Limb (tissue), 2 donors: ENCODE results near the gene ADK.

Source experiments
- DNase-seq, 2 donors: peaks; one replicate each; pipeline ENCODE4 v3.0.0-alpha.2; 2016; ENCODE audit errors: extremely low spot score in 2 of 2

The ADK gene

GRCh38 chr10:74728225-74728624 is 577.2 kb downstream of the ADK start:
- DNase-seq = no peak

DNA sequence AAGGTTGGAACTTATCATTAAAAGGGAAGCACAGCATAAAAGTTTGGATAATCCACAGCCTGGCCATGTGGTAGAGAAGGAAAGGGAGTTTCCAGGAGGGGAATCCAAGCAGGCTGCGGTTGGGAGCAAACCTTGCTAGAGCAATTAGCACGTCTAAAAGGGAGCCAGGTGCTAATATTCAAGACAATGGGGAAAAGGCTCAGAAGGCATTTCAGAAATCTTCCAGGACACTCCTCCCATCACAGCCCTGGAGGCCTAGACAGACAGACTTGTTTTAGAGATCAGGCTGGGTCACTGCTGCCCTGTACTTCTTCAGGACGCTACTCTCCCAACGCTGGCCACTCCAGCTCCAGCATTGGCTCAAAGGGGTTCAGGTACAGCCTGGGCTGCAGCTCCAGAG is 579.2 kb downstream of the ADK start:
- no peak for DNase-seq

DNA sequence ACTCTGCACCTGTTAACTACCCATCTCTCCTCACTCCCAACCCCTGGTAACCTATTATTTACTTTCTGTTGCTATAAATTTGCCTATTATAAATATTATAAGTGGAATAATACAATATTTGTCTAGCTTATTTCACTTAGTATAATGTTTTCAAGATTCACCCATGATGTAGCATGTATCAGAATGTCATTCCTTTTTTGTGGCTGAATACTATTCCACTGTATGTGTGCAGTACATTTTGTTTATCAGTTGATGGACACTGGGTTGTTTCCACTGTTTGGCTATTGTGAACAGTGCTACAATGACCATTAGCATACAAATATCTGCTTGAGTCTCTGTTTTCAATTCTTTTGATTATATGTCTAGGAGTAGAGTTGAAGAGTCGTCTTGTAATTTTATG is 582.6 kb downstream of the ADK start:
- DNase-seq = no peak

DNA sequence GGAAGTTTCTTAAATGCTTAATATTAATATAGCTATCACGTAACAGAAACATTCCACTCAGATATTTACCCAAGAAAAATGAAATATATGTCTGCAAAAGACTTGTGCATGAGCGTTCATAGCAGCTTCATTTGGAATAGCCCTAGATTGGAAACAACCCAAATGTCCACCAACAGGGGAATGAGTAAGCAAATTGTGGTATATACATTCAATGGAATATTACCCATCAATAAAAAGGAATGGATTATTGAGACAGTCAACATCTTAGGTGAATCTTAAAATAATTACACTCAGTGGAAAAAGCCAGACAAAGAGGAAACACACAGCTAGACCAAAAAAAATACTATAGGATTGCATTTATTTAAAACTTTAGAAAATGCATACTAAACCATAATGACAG is 585.0 kb downstream of the ADK start:
- no peak for DNase-seq

- no peak for DNase-seq
These were observed 587.0 kb downstream of the ADK start for GRCh38 chr10:74738052-74738451.

DNA sequence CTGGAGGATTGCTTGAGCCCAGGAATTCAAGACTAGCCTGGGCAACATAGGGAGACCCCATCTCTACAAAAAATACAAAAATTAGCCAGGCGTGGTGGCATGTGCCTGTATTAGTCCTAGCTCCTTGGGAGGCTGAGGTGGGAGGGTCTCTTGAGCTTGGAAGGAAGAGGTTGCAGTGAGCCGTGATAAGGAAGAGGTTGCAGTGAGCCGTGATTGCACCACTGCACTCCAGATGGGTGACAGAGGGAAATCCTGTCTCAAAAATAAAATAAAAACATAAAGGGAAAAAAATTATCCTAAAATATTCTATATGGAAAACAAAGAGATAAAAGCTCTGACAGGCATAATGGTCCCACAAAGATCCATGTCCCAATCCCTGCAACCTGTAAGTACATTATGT is 587.5 kb downstream of the ADK start:
- no peak for DNase-seq

DNA sequence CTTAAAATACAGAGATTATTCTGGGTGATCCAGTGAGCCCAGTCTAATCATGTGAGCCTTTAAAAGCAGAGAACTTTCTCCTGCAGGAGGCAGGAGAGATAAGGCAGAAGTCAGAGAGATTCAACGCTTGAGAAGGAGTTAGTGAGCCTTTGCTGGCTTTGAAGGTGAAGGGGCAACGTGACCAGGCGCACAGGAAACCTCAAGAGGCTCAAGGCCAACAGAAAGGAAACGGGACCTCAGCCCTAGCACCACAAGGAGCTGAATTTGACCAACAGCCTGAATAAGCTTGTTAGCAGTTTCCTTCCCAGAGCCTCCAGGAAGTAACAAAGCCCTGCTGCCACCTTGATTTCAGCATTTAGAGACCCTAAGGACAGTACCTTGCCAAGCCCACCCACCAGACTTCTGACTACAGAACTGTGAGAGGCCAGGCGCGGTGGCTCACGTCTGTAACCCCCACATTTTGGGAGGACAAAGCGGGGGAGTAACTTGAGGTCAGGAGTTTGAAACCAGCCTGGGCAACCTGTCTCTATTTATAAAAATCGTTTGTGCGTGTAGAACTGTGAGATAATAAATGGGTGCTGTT is 588.1 kb downstream of the ADK start:
- no peak for DNase-seq

DNA sequence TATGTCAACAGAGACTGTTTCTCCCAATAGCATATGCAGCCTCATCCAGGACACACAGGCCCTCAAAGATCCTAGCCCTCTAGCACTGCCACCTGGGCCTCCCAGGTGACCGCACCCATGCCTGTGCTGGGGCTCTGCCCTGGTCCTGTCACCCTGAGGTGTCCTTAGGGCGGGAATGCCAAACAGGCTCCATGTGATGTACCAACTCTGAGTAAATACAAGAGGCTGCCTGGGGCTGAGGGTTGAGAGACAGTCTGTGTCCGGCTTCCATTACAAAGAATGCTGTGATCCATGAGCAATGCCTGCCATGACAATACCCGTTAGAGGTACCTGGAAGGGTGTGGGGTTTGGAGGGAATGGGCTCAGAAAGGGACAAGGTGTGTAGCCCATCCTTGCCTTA is 592.4 kb downstream of the ADK start:
- no peak for DNase-seq

DNA sequence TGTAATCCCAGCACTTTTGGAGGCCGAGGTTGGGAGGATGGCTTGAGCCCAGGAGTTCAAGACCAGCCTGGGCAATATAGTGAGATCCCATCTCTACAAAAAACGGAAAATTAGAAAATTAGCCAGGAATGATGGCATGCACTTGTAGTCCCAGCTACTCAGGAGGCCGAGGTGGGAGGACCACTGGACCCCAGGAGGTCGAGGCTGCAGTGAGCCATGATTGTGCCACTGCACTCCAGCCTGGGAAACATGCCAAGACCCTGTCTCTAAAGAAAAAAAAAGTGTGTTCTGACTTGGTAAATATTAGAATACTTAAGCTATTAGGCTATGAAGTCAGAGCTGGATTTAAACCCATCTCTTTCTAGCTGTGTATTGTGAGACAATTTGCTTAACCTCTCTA is 594.4 kb downstream of the ADK start:
- no peak for DNase-seq

DNA sequence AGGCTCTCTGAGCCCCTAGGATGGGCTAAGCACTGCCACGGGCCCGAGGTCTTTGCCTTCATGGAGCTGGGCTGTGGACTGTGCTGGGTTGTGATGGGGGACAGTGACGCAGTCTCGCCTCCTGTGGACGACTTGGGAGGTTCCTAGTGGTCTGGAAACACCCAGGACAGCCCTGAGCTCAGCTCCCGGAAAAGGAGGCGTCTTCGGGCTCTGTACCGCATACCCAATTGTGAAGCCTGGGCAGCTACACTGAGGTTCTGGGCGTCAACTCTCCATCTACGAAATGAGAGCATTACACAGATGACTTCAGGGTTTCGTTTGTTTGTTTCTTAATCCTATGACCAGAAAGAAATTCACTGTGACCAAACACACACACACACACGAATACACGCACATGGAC is 595.8 kb downstream of the ADK start:
- no peak for DNase-seq

DNA sequence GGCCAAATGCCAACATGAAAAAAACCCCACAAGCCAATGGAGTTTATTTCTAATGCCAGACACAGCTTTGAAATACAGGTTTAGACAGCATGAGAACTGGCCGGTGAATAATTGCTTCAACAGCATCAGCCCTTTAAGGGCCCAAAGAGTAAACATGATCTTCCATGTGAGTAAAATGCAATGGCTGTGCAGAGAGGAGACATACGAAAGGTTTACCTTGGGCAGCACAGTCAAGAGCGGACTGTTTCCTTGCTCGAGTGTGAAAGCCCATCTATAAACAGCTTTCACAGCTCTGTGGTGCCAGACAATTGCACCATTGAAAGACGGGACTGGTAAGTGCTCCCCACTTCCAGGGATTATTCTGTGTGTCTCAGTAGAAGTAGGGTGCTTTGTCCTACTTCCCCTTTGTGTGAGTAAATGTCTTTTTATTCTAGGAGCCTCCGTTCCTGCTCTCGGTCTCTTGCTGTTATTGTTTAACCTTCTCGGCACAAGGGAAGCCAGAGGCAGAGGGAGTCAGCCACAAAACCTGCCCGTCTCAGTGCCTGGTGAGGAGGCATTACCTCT is 597.5 kb downstream of the ADK start:
- no peak for DNase-seq

DNA sequence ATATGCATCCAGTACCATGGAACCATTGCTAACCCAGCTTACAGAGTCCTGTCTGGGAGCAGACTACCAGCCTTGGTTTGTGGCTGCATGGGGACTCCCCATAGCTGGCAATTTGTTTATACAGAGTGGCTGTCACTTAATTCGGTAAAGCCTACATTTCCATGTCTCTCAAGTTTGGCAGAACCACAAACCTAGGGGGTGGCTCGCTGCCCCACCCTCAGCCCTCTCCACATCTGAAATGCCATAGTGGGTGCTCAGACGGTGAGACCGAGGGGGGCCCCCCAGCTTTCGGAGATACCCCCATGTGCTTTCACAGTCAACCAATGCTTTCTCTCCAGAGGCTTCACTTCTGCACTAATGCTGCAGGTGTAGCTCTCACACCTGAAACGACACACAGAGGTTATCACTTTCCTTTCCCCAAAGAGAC is 599.8 kb downstream of the ADK start:
- no peak for DNase-seq

- no peak for DNase-seq
These were observed 601.5 kb downstream of the ADK start for GRCh38 chr10:74752371-74753040.

DNA sequence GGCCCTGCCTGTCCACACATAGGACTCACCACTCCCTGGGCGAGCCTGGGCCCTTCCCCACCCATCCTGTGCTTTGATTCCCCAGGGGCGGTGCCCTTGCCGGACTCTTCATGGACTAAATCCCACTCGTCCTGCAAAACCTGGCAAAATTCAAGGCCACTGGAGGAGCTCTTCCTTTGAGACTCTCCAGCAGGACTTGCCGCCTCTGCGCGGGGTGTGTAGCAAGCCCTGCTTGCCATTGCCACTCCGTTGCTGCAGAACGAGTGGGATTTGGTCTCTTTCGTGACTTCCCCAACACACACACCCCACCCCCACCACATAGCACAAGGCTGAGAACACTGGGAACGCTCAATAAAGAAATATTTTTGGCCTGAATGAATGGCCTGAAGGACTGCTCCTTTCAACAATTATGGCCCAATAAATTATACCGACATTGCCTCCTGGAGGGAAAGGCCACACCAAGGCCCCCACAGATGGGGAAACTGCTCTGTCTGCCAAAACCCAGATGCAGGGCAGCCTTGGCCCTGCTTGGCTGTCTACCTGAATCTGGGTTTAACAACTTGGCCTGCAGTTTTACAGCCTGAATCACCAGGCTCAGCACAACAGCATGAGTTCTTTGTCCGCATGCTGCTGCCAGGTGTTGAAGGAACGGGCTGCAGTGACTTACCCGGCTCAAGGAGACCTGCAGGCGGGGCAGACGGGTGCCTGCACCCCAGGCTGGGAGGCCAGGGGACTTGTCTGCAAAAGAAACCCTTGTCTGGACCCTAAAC is 602.6 kb downstream of the ADK start:
- DNase-seq = peak; percentile 40 to 66

DNA sequence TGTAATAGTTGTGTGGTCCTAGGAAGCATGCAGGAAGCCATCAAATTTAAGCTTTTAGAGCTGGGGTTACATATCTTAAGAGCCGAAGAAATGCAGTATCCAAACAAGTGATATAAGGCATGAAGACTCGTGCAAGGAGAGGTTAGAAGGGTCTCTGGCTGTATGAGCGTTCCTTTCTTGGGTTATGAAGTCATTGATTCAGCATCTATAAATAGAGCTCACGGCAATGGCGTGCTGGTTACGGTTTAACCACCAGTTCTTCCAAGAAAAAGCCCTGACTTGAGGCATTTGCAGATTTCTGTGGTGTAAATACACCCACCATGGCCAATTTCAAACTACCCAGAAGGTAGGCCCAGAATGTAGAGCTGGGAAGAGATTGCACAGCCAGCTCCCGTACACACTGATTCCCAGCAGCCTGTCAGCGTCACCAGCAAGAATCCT is 603.4 kb downstream of the ADK start:
- DNase-seq = no peak

GRCh38 chr10:74755273-74755672 is 604.3 kb downstream of the ADK start:
- no peak for DNase-seq
